SU-DHL-6 (cell line): ENCODE measurements around the gene EIF4G2.

Source experiments
- CTCF ChIP-seq: fragments of 200-600 bp; sonication (generic); IDR thresholded peaks from one replicate; pipeline ENCODE4 v1.5.1; 2017; ENCODE audit warnings: antibody characterized with exemption, mild to moderate bottlenecking, low read length, moderate library complexity; ENCODE audit not compliant: insufficient read depth, poor library complexity, severe bottlenecking
- EZH2phosphoT487 ChIP-seq: fragments of 200-600 bp; sonication (generic), shearing (Covaris generic); conservative IDR thresholded peaks from 2 replicates; pipeline ENCODE4 v1.6.1; 2018; ENCODE audit warnings: mild to moderate bottlenecking, antibody characterized with exemption, low read length, moderate library complexity, mixed read lengths

- no peak for TF ChIP-seq CTCF
- TF ChIP-seq EZH2phosphoT487, result no peak
Measured at GRCh38 chr11:10762185-10762584, 46.5 kb downstream of the EIF4G2 start.
